ENCODE data around the gene MPPED1.

MPPED1 gene

DNA sequence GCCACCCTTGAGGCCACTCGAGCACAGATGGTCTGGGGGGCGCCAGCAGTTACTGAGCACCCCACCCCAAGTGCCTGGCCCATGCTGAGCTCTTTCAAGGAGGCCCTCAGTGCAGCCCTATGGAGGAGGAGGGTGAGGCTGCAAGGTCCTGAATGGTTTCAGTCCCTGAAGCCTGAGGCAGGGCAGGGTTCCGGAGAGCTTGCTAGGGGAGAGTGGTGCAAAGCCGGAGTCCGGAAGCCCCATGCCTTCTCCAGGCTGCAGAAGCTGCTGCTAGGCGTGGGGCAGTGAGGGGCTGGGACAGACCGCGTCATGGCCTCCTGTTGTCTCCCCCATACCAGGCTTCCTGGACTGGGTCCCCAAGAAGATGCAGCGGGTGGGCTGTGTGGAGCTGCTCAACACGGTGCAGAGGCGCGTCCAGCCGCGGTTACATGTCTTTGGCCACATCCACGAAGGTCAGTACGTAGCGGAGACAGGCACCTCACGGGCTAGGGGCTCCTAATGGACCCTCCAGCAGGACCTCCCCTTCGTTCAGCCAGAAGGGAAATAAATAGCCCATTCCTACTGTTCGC lies 90.6 kb downstream of the MPPED1 start:
- DNase-seq = no peak

DNA sequence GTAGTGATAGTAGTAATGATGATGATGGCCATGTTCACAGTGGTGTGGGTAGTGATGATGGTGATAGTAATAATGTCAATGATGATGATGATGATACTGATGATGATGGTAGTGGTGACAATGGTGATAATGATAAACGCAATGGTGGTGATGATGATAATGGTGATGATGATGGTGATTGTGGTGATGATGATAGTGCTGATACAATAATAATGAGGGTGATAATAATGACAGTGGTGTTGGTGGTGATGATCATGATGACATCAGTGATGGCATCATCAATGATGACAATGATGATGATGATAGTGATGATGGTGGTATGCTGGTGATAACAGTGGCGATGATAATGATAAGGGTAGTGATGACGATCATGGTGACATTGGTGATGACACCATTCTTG lies 92.3 kb downstream of the MPPED1 start:
- DNase-seq = no peak

DNA sequence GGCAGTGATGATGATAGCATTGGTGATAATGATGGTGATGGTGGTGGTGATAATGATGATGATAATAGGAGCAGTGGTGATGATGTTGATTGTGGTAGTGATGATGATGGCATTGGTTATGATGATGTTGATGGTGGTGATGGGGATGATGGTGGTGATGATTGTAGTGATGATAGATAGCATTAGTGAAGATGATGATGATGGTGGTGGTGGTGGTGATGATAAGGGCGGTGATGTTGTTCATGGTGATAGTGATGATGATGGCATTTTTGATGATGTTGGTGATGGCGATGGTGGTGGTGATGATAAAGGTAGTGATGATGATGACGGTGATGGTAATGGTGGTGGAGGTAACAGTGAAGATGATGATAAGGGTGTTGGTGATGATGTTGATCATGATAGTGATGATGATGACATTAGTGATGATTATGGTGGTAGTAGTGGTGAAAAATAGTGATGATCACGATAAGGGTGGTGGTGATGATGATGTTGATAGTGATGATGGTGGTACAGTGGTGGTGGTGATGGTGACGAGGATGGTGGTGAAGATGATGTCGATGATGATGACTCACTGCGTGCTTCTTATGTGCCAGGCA lies 93.0 kb downstream of the MPPED1 start:
- DNase-seq = no peak

GRCh38 chr22:43505423-43505822 lies 93.6 kb downstream of the MPPED1 start:
- DNase-seq = no peak

GRCh38 chr22:43505896-43506295 lies 94.1 kb downstream of the MPPED1 start:
- DNase-seq = no peak

- no peak for DNase-seq
Observed at GRCh38 chr22:43506487-43506886, 94.7 kb downstream of the MPPED1 start.

DNA sequence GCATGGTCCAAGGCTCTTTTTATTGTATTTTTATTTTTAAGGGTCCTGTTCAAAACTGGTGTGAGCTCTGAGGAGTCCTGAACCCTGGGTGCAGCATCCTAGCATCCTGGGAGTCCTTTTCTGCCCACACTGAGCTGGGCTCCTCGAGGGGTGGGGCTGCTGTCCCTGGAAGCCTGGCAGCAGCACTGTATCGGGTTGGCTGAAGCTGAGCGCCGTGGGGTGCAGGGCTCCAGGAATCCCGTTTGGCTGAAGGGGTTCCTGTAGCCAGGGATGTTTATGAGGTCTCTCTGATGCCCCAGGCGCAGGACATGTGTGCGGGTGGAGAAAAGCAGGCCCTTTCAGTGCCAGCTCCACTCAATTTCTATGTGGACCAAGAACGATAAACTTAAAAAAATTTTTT lies 95.4 kb downstream of the MPPED1 start:
- DNase-seq = no peak

- no peak for DNase-seq
Observed at GRCh38 chr22:43508489-43508888, 96.7 kb downstream of the MPPED1 start.

GRCh38 chr22:43509337-43509736 lies 97.5 kb downstream of the MPPED1 start:
- no peak for DNase-seq

- no peak for DNase-seq
Observed at GRCh38 chr22:43510281-43511070, 98.7 kb downstream of the MPPED1 start.

GRCh38 chr22:43511276-43511910 lies 99.6 kb downstream of the MPPED1 start:
- no peak for DNase-seq

- no peak for DNase-seq
Observed at GRCh38 chr22:43512279-43512678, 100.5 kb downstream of the MPPED1 start.

DNA sequence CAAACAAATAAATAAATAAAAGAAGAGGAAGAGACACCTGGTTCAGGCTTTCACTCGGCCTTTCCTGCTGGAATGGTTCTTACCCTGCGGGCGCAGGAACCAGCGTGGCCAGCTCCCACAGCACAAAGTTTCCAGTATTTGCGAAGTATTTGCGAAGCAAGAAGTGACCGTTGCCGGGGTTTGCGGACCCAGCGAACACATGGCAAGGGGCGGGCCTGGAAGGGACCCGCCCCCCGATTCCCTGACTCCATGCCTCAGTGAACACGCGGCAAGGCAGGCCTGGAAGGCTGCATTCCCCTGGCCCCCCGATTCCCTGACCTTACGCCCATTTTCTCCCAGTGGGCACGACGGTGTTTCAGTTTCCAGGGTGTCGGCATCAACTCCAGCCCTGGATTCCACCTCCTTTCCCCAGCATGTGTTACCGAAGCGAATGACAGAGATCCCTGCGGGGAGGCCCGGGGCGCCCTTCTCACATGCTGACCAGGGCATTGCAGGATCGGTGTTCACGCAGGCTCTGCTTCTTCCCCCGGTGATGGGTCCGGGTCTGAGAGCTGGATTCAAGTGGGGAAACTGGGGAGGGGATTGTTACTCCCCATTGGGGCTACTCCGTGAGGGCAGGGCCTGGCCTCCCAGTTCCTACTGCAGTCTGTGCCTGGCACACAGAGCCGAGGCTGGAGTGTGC lies 102.8 kb downstream of the MPPED1 start:
- DNase-seq = no peak

DNA sequence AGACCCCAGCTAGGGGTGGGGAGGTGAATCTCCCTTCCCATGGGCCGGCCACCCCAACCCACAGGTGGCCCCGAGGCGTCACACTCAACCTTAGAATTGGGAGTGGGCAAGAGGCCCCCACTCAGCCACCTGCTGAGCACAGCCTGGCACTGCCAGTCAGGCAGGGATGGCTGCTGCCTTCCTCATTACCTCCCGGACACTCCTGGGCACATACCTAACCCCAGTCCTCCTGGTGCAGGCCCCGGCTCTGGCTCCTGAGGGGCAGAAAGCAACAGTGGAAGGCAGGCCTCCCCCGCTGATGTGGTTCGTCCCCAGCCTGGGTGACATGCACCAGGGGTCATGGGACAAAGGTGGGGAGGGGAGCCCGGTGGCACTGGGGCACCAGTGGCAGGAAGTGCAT lies 103.6 kb downstream of the MPPED1 start:
- no peak for DNase-seq

- DNase-seq = no peak
Observed at GRCh38 chr22:43515902-43516301, 104.1 kb downstream of the MPPED1 start.

DNA sequence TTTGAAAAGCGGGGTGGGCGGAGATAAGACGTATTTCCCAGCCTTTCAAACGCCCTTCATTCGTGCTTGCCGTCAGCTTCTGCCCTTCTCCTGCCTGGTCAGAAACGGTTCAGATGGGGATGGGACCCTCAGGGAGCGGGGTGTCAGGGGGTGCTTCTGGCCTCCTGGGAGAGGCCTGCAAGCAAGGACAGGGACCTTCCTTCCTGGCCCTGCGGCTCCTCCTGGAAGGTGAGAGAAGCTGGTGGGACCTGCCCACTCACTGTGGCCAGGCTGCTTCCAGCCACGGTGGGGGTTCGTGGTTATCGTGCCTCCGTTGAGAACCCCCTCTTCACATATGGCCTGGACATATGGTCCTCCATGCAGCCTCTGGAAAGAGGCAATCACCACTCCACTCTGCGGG lies 104.6 kb downstream of the MPPED1 start:
- DNase-seq = no peak

- DNase-seq = no peak
Observed at GRCh38 chr22:43516996-43517635, 105.3 kb downstream of the MPPED1 start.

DNA sequence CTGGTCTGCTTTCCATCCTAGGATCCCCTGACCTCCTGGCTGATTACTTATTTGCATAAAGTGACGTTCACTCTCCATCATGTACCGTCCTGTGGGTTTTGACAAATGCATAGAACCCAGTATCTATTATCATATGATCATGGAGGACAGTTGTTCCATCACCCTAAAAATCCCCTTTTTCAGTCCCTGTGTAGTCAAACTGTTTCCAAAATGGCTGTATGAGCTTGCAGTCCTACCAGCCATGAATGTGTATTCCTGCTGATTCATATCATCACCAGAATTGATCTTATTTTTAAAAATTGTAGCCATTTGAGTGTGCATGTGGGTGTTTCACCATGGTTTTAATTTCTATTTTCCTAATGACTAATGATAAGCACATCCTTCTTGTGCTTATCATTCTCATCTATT lies 108.8 kb downstream of the MPPED1 start:
- DNase-seq = no peak

- no peak for DNase-seq
Observed at GRCh38 chr22:43521716-43522115, 109.9 kb downstream of the MPPED1 start.

- DNase-seq = peak; percentile 43
Observed at GRCh38 chr22:43526117-43526655, 114.4 kb downstream of the MPPED1 start.

DNA sequence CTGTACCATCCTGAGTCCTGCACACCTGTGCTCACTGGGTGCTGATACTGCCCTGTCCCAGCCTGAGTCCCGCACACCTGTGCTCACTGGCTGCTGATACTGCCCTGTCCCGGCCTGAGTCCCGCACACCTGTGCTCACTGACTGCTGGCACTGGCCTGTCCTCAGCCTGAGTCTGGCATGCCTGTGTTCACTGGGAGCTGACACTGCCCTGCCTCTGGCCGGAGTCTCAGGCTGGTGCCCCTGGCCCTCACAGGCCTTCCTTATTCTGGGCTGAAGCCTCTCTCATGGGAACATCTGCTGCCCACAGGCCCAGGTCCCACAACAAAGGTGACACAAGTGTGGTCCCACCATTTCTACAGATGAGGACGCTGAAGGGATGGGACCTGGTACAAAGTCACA lies 115.1 kb downstream of the MPPED1 start:
- DNase-seq = peak; percentile 37

- peak; percentile 40 for DNase-seq
Observed at GRCh38 chr22:43528601-43529360, 117.0 kb downstream of the MPPED1 start.

All from islet precursor cell (in vitro differentiated cells).